HepG2 (cell line): Measurements from ENCODE around the gene DAB2. TPM values are rescaled to one million over a fixed set of nuclear protein-coding genes. Genes with fewer than 3 reads are reported as not detected.
A peak's percentile ranks its signal among the peaks of the same experiment; 100 is the strongest.

Experiments
- DRAP1 ChIP-seq: IDR thresholded peaks from 2 replicates; pipeline ENCODE4 v1.6.1; 2016; ENCODE audit warnings: missing genetic modification reagents, missing compliant biosample characterization
- HNF4G ChIP-seq, 2 experiments: sonication (generic) in 1 of 2; formaldehyde crosslinking in 1 of 2; IDR thresholded peaks; 2 replicates each; pipeline versions ENCODE4 v1.4.0 to v1.6.1; 2011 to 2020; ENCODE audit warnings: borderline replicate concordance in 2 of 2, low read depth in 2 of 2, mild to moderate bottlenecking in 2 of 2, low read length in 1 of 2, missing genetic modification reagents in 1 of 2, moderate library complexity in 1 of 2
- ISL2 ChIP-seq: sonication (generic); formaldehyde crosslinking; IDR thresholded peaks from 2 replicates; pipeline ENCODE4 v1.5.0; 2020; ENCODE audit warnings: missing genetic modification reagents
- NR2F6 ChIP-seq, 2 experiments: IDR thresholded peaks; 2 replicates each; pipeline ENCODE4 v1.6.1; 2016; ENCODE audit warnings: antibody characterized with exemption in 1 of 2, mild to moderate bottlenecking in 1 of 2
- PAXIP1 ChIP-seq: sonication (generic); formaldehyde crosslinking; conservative IDR thresholded peaks from 2 replicates; pipeline ENCODE4 v1.4.0; 2020; ENCODE audit warnings: mild to moderate bottlenecking, missing genetic modification reagents, moderate library complexity
- RXRA ChIP-seq: sonication (generic); formaldehyde crosslinking; IDR thresholded peaks from 2 replicates; pipeline ENCODE4 v1.5.1; 2020; ENCODE audit warnings: missing genetic modification reagents
- TCF7L2 ChIP-seq: IDR thresholded peaks from 2 replicates; pipeline ENCODE4 v1.6.1; 2011; ENCODE audit warnings: mild to moderate bottlenecking, low read depth, low read length, moderate library complexity
- ZBTB34 ChIP-seq: sonication (generic); formaldehyde crosslinking; IDR thresholded peaks from 2 replicates; pipeline ENCODE4 v1.8.0; 2022; ENCODE audit warnings: mild to moderate bottlenecking, missing genetic modification reagents
- ZNF367 ChIP-seq: sonication (generic); formaldehyde crosslinking; IDR thresholded peaks from 2 replicates; pipeline ENCODE4 v1.4.0; 2020; ENCODE audit warnings: missing genetic modification reagents, borderline replicate concordance
- ZNF772 ChIP-seq: sonication (generic); formaldehyde crosslinking; IDR thresholded peaks from 2 replicates; pipeline ENCODE4 v1.5.0; 2020; ENCODE audit warnings: mild to moderate bottlenecking, missing genetic modification reagents
- polyA plus RNA-seq, 8 experiments: library from polyadenylated mRNA; depleted of rRNA in 3 of 8; stranded (reverse) in 7 of 8; unstranded in 1 of 8; fragments of >200 nt; fragmentation: Illumina TruSeq in 4 of 8; extraction: Trizol in 4 of 8; gene quantifications; 2 replicates each; pipeline versions ENCODE4 v1.2.1 to v1.2.3, GENCODE V29; 2011 to 2016; ENCODE audit warnings: low read depth in 4 of 8, missing spikeins in 1 of 8, mixed read lengths in 1 of 8; ENCODE audit not compliant: insufficient read depth in 1 of 8
- total RNA-seq, 5 experiments: library from RNA; depleted of rRNA; stranded (reverse); fragments of >200 nt; fragmentation: Illumina TruSeq; extraction: Trizol; gene quantifications; 2 replicates each; pipeline ENCODE4 v1.2.3, GENCODE V29; 2016; ENCODE audit warnings: low read depth in 1 of 5
- TF ChIP-seq, protein P1 (sequence below): sonication (generic); formaldehyde crosslinking; conservative IDR thresholded peaks from 2 replicates; pipeline ENCODE4 v1.4.0; 2020; ENCODE audit warnings: missing genetic modification reagents

DAB2 gene
- total and polyA plus RNA-seq, 2 of the 13 experiments (the other 11 are each of a cell fraction or from before 2014, with no cell fraction given): 6.4 to 6.5 TPM

DNA sequence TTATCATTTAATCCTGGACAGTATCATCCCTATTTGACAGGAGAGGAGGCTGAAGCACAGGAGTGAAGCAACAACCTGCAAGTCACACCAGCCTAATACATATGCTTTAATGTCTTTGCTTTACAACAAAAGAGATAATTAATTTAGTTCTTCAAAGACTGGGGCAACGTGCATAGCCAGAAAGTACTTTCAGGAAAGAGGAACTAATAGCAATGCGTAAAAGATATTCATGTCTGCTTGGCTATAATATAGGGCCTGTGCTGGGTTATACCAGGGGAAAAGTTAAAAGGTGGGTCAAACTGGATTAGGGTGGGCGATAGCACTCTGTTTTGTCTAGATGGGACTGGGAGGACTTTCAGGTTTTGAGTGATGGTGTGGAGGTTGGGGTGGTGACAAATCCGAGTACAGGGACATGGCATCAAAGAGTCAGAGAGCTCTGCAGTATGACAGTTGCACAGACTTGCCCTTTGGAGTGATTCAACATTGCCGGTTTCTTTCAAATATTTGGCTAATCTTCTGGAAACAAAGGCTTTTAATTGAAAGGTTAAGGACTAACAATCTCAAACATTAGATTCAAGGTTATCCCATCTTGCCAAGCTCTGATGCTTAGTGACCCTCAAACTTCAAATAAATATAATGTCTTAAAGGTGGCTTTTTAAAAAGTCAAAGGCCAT lies 11.9 kb downstream of the DAB2 start (continued):
- TF ChIP-seq ZBTB34 (CRISPR knock-in tag) (no peak), DRAP1 (CRISPR knock-in tag) (no peak), HNF4G (IDR thresholded peaks at IDR 0.05; ENCODE audit: borderline replicate concordance, low read depth, low read length) (peak; percentile 48; the same call in 1 of the 2 replicates), HNF4G (CRISPR knock-in tag; IDR thresholded peaks at IDR 0.05; ENCODE audit: borderline replicate concordance, low read depth) (no peak), PAXIP1 (CRISPR knock-in tag) (peak; percentile 61), RXRA (no peak), TCF7L2 (peak; percentile 61; the same call in 1 of the 2 replicates), ZNF367 (CRISPR knock-in tag) (no peak), ISL2 (CRISPR knock-in tag) (peak; percentile 36; the same call in 1 of the 2 replicates), NR2F6 (IDR thresholded peaks at IDR 0.05) (peak; percentile 77), NR2F6 (CRISPR knock-in tag; IDR thresholded peaks at IDR 0.05) (0 out of 2 replicates have a peak, but pooled peaks have one; percentile 39), ZNF772 (CRISPR knock-in tag) (no peak)
- TF ChIP-seq, protein P1, sequence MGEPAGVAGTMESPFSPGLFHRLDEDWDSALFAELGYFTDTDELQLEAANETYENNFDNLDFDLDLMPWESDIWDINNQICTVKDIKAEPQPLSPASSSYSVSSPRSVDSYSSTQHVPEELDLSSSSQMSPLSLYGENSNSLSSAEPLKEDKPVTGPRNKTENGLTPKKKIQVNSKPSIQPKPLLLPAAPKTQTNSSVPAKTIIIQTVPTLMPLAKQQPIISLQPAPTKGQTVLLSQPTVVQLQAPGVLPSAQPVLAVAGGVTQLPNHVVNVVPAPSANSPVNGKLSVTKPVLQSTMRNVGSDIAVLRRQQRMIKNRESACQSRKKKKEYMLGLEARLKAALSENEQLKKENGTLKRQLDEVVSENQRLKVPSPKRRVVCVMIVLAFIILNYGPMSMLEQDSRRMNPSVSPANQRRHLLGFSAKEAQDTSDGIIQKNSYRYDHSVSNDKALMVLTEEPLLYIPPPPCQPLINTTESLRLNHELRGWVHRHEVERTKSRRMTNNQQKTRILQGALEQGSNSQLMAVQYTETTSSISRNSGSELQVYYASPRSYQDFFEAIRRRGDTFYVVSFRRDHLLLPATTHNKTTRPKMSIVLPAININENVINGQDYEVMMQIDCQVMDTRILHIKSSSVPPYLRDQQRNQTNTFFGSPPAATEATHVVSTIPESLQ: no peak
